Measurements from ENCODE around the gene GREB1.

GRCh38 chr2:11521775-11522174, 12.1 kb upstream of the GREB1 start:
- TF ChIP-seq CTCF (conservative IDR thresholded peaks at IDR 0.05; ENCODE audit: low read depth, low read length): no peak
- no peak for TF ChIP-seq RFX5 (IDR thresholded peaks at IDR 0.05; ENCODE audit: low read depth, low read length)
- no peak for TF ChIP-seq MXI1 (IDR thresholded peaks at IDR 0.05; ENCODE audit: borderline replicate concordance, low read depth, low read length)
- no peak for TF ChIP-seq POLR2A (IDR thresholded peaks at IDR 0.05; ENCODE audit: low read depth, low read length)
- TF ChIP-seq ELK1 (IDR thresholded peaks at IDR 0.05; ENCODE audit: borderline replicate concordance, low read depth, low read length): no peak
- TF ChIP-seq USF2 (IDR thresholded peaks at IDR 0.05; ENCODE audit: low read depth, low read length): no peak
- no peak for TF ChIP-seq RCOR1 (IDR thresholded peaks at IDR 0.05; ENCODE audit: insufficient replicate concordance, low read length)
- TF ChIP-seq RAD21 (IDR thresholded peaks at IDR 0.05; ENCODE audit: low read length): no peak
- no peak for TF ChIP-seq NFE2L2 (IDR thresholded peaks at IDR 0.05; ENCODE audit: low read depth, low read length)
- TF ChIP-seq SMC3 (IDR thresholded peaks at IDR 0.05; ENCODE audit: low read depth, low read length): no peak
- TF ChIP-seq MAZ (IDR thresholded peaks at IDR 0.05; ENCODE audit: borderline replicate concordance, low read depth, low read length): no peak
- TF ChIP-seq BHLHE40 (IDR thresholded peaks at IDR 0.05; ENCODE audit: low read depth, low read length): no peak
- no peak for TF ChIP-seq MAFK (IDR thresholded peaks at IDR 0.05; ENCODE audit: low read depth, low read length)
- TF ChIP-seq CEBPB (IDR thresholded peaks at IDR 0.05; ENCODE audit: low read depth, low read length): no peak

All from IMR-90 (cell line).